Tibial nerve (tissue), 4 donors: ENCODE results near the gene CNPY3. TPM values are rescaled to one million over a fixed set of nuclear protein-coding genes. Genes with fewer than 3 reads are reported as not detected.

Experiments used
- DNase-seq, 2 donors: peaks; one replicate each; pipeline ENCODE4 v3.0.0-alpha.2; 2019; ENCODE audit warnings: low spot score in 2 of 2
- H3K27ac ChIP-seq, 4 donors: fragments of 200-600 bp; sonication (generic) in 3 of 4; one replicate each; pipeline ENCODE4 v1.5.1; 2017 to 2019; ENCODE audit warnings: mild to moderate bottlenecking in 1 of 4
- H3K27me3 ChIP-seq, 2 donors: fragments of 200-600 bp; sonication (generic) in 1 of 2; one replicate each; pipeline versions ENCODE4 v1.5.1 to v1.6.0; 2017 to 2019
- H3K36me3 ChIP-seq, 3 donors: fragments of 200-600 bp; sonication (generic); one replicate each; pipeline ENCODE4 v1.5.1; 2018 to 2019
- H3K4me1 ChIP-seq, 4 donors: fragments of 200-600 bp; sonication (generic) in 3 of 4; one replicate each; pipeline ENCODE4 v1.5.1; 2017 to 2019
- H3K4me3 ChIP-seq, 4 donors: fragments of 200-600 bp; sonication (generic) in 3 of 4; one replicate each; pipeline ENCODE4 v1.5.1; 2017 to 2019; ENCODE audit warnings: mild to moderate bottlenecking in 1 of 4, moderate library complexity in 1 of 4
- H3K9me3 ChIP-seq, 4 donors: fragments of 200-600 bp; sonication (generic) in 3 of 4; one replicate each; pipeline ENCODE4 v1.5.1; 2017 to 2019
- CTCF ChIP-seq, 5 experiments: fragments of 200-600 bp in 3 of 5; fragments of 450-650 bp in 2 of 5; sonication (generic) in 3 of 5; IDR thresholded peaks; one replicate each; pipeline ENCODE4 v1.5.1; 2016 to 2019; ENCODE audit warnings: antibody characterized with exemption in 5 of 5, mild to moderate bottlenecking in 3 of 5, moderate library complexity in 2 of 5
- EP300 ChIP-seq, 2 donors: sonication (generic); formaldehyde crosslinking; IDR thresholded peaks; one replicate each; pipeline ENCODE4 v1.6.1; 2017; ENCODE audit warnings: antibody characterized with exemption in 2 of 2, mild to moderate bottlenecking in 1 of 2
- POLR2A ChIP-seq, 2 donors: fragments of 450-650 bp; IDR thresholded peaks; one replicate each; pipeline ENCODE4 v1.6.1; 2017; ENCODE audit warnings: antibody characterized with exemption in 2 of 2, mild to moderate bottlenecking in 2 of 2, moderate library complexity in 2 of 2
- WGBS, 2 donors: methylation state at CpG; one replicate each; pipeline ENCODE4 v1.1.5; 2018; 5-methylcytosine and 5-hydroxymethylcytosine counted together
- total RNA-seq, 4 donors: library from RNA; depleted of rRNA; stranded (reverse); fragments of >200 nt; gene quantifications; one replicate each; pipeline ENCODE4 v1.1.0, GENCODE V29; 2016

Gene CNPY3
- total RNA-seq, 4 donors from 2014 or later, result 42.6 to 50.3 (median 47.1) TPM

DNA sequence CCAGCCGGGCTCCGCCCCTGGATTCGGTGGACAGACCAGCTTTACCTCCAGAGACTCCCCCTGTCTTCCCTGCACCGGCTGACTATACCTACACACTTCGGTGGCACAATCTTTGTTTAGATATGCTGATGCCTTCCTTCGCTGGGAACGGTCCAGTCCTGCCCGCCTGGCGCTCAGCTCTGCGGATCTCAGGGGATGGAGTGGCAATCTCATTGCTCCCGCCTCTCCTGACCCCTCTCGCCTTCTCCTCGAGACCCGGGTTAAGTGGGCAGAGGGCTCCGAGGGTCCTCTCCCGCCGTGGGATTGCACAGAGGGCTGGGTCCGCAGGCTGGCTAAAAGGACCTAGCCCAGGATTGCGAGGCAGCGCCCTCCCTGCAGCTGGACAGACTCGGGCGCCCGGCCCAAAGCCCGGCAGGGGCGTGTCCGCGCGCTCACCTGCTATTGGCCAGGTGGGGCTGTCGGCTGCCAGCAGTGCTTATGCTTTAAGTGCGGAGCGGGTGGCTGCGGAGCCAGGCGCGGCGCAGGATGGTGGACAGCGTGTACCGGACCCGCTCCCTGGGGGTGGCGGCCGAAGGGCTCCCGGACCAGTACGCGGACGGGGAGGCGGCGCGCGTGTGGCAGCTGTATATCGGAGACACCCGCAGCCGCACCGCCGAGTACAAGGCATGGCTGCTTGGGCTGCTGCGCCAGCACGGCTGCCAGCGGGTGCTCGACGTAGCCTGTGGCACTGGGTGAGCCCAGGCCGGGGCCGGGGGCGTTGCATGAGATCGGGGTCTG is 31.2 kb downstream of the CNPY3 start, which contains the start of gene GNMT:
Gene GNMT (plus strand): TSS at position 512 of the 777 bp plus-strand sequence. CDS start 14 bp downstream, at position 526.
- H3K27me3 ChIP-seq, result peaks cover 0 to 8% of the 10 kb centered on the region in 2 donors
- peak within 1 kb of the TSS; percentile 23 to 53 (median 44) for H3K4me3 ChIP-seq
- TF ChIP-seq POLR2A (IDR thresholded peaks at IDR 0.05), result no peak
- DNase-seq, result no peak
- no peak within 1 kb of the TSS for H3K27ac ChIP-seq
- H3K4me1 ChIP-seq, result peaks cover 0 to 17% (median 12%) of the 10 kb centered on the region in 4 donors
- WGBS, 2 donors, result 4 to 6% methylated on average over 29 to 48 of the region's 62 CpGs
- peaks cover 0 to 38% (median 0%) of the 10 kb centered on the region in 3 donors for H3K36me3 ChIP-seq
- H3K9me3 ChIP-seq, result no peaks in the 10 kb centered on the region

- H3K36me3 ChIP-seq, result peaks cover 0 to 45% (median 3%) of the 10 kb centered on the region in 3 donors
- 24 to 48% methylated on average over 8 to 15 of the region's 15 CpGs for WGBS, 2 donors
- H3K4me3 ChIP-seq, result peak overlapping the region; percentile 23 to 53 (median 44)
- peaks cover 0 to 8% of the 10 kb centered on the region in 2 donors for H3K27me3 ChIP-seq
- no peak overlapping the region for H3K27ac ChIP-seq
- DNase-seq, result no peak
- TF ChIP-seq EP300 (IDR thresholded peaks at IDR 0.05) (no peak), CTCF (IDR thresholded peaks at IDR 0.05) (no peak), POLR2A (IDR thresholded peaks at IDR 0.05) (no peak)
- H3K4me1 ChIP-seq, result peaks cover 0 to 17% (median 12%) of the 10 kb centered on the region in 4 donors
- no peaks in the 10 kb centered on the region for H3K9me3 ChIP-seq
Measured at GRCh38 chr6:42961020-42961470, 31.8 kb downstream of the CNPY3 start.

DNA sequence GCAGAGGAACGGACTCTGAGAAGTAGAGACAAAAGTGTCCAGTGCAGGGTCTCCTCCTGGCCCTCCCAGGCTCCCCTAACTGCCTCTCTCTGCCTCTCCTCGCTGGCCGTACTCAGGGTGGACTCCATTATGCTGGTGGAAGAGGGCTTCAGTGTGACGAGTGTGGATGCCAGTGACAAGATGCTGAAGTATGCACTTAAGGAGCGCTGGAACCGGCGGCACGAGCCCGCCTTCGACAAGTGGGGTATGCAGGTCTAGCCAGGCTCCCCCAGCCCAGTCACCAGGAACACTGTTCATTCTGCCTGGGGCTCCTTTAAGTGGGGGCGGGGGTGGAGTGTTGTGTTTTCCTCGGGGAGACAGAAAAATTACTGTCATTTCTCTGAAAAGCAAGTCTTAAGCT is 32.8 kb downstream of the CNPY3 start:
- Histone ChIP-seq H3K27ac (no peak overlapping the region), H3K4me3 (no peak overlapping the region), H3K9me3 (no peaks in the 10 kb centered on the region), H3K4me1 (peaks cover 0 to 17% (median 12%) of the 10 kb centered on the region in 4 donors), H3K36me3 (peaks cover 0 to 55% (median 7%) of the 10 kb centered on the region in 3 donors), H3K27me3 (peaks cover 0 to 8% of the 10 kb centered on the region in 2 donors)
- DNase-seq, result no peak
- WGBS, 2 donors, result 86 to 89% methylated on average over 12 of the region's 12 CpGs
- no peak for TF ChIP-seq CTCF (IDR thresholded peaks at IDR 0.05)

DNA sequence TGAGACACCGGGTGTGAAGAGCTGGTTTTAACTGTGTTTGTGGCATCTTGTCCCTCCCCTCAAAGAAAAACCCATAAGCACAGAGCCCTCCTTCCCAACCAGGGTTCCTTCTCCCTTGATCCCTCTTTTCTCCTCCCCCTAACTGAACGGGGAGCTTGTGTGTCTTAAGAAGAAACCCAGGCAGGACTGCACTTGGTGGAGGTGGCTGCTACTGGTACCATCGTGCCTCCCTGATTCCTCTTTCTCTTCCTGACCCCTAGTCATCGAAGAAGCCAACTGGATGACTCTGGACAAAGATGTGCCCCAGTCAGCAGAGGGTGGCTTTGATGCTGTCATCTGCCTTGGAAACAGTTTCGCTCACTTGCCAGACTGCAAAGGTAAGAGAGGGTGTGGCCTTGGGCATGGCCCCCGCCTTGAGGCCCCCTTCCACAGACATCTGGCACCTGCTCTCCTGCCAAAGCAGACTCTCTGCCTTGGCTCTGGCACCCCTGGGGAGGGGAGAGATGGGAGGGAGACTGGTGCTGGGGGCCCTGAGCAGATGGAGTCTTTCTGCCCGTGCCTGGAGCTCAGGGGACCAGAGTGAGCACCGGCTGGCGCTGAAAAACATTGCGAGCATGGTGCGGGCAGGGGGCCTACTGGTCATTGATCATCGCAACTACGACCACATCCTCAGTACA is 33.4 kb downstream of the CNPY3 start:
- WGBS, 2 donors, result 84 to 89% methylated on average over 13 of the region's 13 CpGs
- TF ChIP-seq EP300 (IDR thresholded peaks at IDR 0.05), result no peak
- TF ChIP-seq CTCF (IDR thresholded peaks at IDR 0.05), result no peak
- no peak for TF ChIP-seq POLR2A (IDR thresholded peaks at IDR 0.05)
- H3K4me3 ChIP-seq, result no peak overlapping the region
- no peaks in the 10 kb centered on the region for H3K9me3 ChIP-seq
- DNase-seq, result no peak
- no peak overlapping the region for H3K27ac ChIP-seq
- peaks cover 0 to 60% (median 7%) of the 10 kb centered on the region in 3 donors for H3K36me3 ChIP-seq
- peaks cover 0 to 17% (median 12%) of the 10 kb centered on the region in 4 donors for H3K4me1 ChIP-seq
- peaks cover 0 to 8% of the 10 kb centered on the region in 2 donors for H3K27me3 ChIP-seq

DNA sequence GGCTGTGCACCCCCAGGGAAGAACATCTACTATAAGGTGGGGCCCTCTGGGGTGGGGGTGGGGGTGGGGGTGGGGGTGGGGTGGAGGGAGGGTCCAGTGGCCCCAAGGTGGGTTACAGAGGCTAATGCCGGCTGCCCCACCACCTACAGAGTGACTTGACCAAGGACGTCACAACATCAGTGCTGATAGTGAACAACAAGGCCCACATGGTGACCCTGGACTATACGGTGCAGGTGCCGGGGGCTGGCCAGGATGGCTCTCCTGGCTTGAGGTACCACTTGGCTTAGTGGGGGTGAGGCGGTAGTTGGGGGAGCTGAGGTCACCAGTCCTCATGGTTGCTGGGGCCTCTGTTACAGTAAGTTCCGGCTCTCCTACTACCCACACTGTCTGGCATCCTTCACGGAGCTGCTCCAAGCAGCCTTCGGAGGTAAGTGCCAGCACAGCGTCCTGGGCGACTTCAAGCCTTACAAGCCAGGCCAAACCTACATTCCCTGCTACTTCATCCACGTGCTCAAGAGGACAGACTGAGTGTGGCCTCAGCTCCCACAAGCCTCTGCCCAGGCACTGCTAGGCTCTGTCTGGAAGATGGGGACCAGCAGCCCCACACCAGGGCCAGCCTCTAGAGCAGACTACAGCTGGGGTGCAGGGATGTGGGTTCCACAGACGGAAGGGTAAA is 34.0 kb downstream of the CNPY3 start:
- H3K4me1 ChIP-seq, result peaks cover 0 to 17% (median 12%) of the 10 kb centered on the region in 4 donors
- no peak for DNase-seq
- no peak overlapping the region for H3K27ac ChIP-seq
- peaks cover 0 to 8% of the 10 kb centered on the region in 2 donors for H3K27me3 ChIP-seq
- TF ChIP-seq CTCF (IDR thresholded peaks at IDR 0.05), result no peak
- TF ChIP-seq EP300 (IDR thresholded peaks at IDR 0.05), result no peak
- TF ChIP-seq POLR2A (IDR thresholded peaks at IDR 0.05), result no peak
- no peak overlapping the region for H3K4me3 ChIP-seq
- 73 to 80% methylated on average over 8 to 12 of the region's 12 CpGs for WGBS, 2 donors
- no peaks in the 10 kb centered on the region for H3K9me3 ChIP-seq
- peaks cover 0 to 67% (median 7%) of the 10 kb centered on the region in 3 donors for H3K36me3 ChIP-seq
